ENCODE measurements around the gene NALF2. TPM values are rescaled to one million over a fixed set of nuclear protein-coding genes. Genes with fewer than 3 reads are reported as not detected.

NALF2 gene
- total RNA-seq, 1 experiment from 2014 or later = not detected

DNA sequence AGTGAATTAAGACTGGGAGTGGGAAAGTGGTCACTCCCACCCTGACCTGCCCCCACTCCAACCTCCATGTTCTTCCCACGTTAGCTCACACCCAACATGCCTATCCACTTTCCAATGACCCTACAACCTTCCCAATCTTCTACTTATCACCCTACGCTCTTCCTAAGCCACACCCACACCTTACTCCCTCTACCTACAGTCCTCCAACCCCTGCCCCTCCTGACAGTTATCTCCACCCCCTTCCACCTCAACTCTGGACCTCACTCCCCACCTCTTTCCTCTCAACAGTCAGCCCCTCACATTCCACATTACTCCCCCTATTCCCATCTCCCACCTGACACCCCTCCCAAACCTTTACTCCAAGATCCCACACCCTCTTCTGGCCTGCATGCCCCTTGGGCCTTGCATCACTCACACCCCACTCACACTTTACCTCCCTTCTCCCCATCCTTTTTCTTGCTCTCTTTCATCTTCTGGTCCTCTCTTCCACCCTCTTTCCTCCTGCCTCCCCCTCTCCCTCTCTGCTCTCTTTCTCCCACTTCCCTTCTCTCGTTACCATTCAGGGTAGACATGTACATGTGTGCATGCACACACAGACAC, 6.9 kb downstream of the NALF2 start:
- Histone ChIP-seq H3K4me1 (ENCODE audit: insufficient read depth, low read length) (no peaks in the 10 kb centered on the region), H3F3A (ENCODE audit: low read length, unreplicated experiment) (no peaks in the 10 kb centered on the region), H3K9me2 (replicated peaks; ENCODE audit: low read length) (no peaks in the 10 kb centered on the region), H3K4me2 (ENCODE audit: low read length) (no peak overlapping the region), H3K9me3 (ENCODE audit: low read length) (no peaks in the 10 kb centered on the region), H3K27me3 (ENCODE audit: low read length) (peaks cover 9% of the 10 kb centered on the region), H3K4me3 (ENCODE audit: low read length) (no peak overlapping the region), H3K36me3 (ENCODE audit: low read depth, low read length) (no peaks in the 10 kb centered on the region), H2AFZ (ENCODE audit: low read length) (no peak overlapping the region), H4K20me1 (ENCODE audit: low read length) (no peaks in the 10 kb centered on the region), H3K9ac (ENCODE audit: low read length) (no peak overlapping the region), H3K27ac (ENCODE audit: low read length) (no peak overlapping the region), H3K79me2 (ENCODE audit: low read length) (no peaks in the 10 kb centered on the region)
- no TSS peak for BruUV-seq (replicated peaks)
- intact Hi-C loops (cut with micrococcal nuclease) = no loop called here
- ATAC-seq = no peak
- TF ChIP-seq EZH2phosphoT487 (IDR thresholded peaks at IDR 0.05; ENCODE audit: borderline replicate concordance, low read length) (no peak), EZH2 (IDR thresholded peaks at IDR 0.05; ENCODE audit: low read length, unreplicated experiment) (no peak)
- TF ChIP-seq, protein P1, sequence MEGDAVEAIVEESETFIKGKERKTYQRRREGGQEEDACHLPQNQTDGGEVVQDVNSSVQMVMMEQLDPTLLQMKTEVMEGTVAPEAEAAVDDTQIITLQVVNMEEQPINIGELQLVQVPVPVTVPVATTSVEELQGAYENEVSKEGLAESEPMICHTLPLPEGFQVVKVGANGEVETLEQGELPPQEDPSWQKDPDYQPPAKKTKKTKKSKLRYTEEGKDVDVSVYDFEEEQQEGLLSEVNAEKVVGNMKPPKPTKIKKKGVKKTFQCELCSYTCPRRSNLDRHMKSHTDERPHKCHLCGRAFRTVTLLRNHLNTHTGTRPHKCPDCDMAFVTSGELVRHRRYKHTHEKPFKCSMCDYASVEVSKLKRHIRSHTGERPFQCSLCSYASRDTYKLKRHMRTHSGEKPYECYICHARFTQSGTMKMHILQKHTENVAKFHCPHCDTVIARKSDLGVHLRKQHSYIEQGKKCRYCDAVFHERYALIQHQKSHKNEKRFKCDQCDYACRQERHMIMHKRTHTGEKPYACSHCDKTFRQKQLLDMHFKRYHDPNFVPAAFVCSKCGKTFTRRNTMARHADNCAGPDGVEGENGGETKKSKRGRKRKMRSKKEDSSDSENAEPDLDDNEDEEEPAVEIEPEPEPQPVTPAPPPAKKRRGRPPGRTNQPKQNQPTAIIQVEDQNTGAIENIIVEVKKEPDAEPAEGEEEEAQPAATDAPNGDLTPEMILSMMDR (conservative IDR thresholded peaks at IDR 0.05; ENCODE audit: low read depth, low read length) = no peak
- ChIA-PET POLR2A (ENCODE audit: unreplicated experiment) (no interaction called here), CTCF (no interaction called here)
- DNase-seq = no peak

DNA sequence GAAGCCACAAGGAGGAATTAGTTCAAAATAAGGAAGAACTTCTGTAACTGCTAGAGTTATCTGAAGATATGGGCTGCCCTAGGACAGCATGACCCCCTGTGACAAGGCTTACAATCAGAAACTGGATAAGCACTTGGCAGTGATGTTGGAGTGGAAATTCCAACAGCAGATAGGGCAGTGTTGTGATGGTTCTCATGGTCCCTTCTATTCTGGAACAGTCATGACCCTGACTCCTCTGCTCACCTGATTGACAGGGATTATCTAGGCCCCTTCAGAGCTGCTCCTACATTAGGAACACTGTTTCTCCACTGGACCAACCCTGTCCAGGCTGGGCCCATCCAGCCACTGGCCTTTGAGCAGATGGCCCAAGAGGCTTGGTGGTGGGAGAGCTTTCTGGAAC, 17.9 kb downstream of the NALF2 start:
- TF ChIP-seq EZH2phosphoT487 (IDR thresholded peaks at IDR 0.05; ENCODE audit: borderline replicate concordance, low read length) (no peak), EZH2 (IDR thresholded peaks at IDR 0.05; ENCODE audit: low read length, unreplicated experiment) (no peak)
- TF ChIP-seq, protein P1 (conservative IDR thresholded peaks at IDR 0.05; ENCODE audit: low read depth, low read length) = no peak
- no peaks in the 10 kb centered on the region for H3K9me2 ChIP-seq (replicated peaks; ENCODE audit: low read length)
- no peak for ATAC-seq
- H3K9ac ChIP-seq (ENCODE audit: low read length) = no peak overlapping the region
- no peak overlapping the region for H3K4me3 ChIP-seq (ENCODE audit: low read length)
- DNase-seq = no peak
- no peaks in the 10 kb centered on the region for H4K20me1 ChIP-seq (ENCODE audit: low read length)
- intact Hi-C loops (cut with micrococcal nuclease) = no loop called here
- H3K79me2 ChIP-seq (ENCODE audit: low read length) = no peaks in the 10 kb centered on the region
- POLR2A ChIA-PET (ENCODE audit: unreplicated experiment) = no interaction called here
- no peak overlapping the region for H2AFZ ChIP-seq (ENCODE audit: low read length)
- H3K9me3 ChIP-seq (ENCODE audit: low read length) = no peaks in the 10 kb centered on the region
- H3K36me3 ChIP-seq (ENCODE audit: low read depth, low read length) = no peaks in the 10 kb centered on the region
- H3K4me2 ChIP-seq (ENCODE audit: low read length) = no peak overlapping the region
- CTCF ChIA-PET = no interaction called here
- H3F3A ChIP-seq (ENCODE audit: low read length, unreplicated experiment) = no peaks in the 10 kb centered on the region
- H3K4me1 ChIP-seq (ENCODE audit: insufficient read depth, low read length) = no peaks in the 10 kb centered on the region
- no TSS peak for BruUV-seq (replicated peaks)
- H3K27me3 ChIP-seq (ENCODE audit: low read length) = peaks cover 9% of the 10 kb centered on the region
- H3K27ac ChIP-seq (ENCODE audit: low read length) = no peak overlapping the region

DNA sequence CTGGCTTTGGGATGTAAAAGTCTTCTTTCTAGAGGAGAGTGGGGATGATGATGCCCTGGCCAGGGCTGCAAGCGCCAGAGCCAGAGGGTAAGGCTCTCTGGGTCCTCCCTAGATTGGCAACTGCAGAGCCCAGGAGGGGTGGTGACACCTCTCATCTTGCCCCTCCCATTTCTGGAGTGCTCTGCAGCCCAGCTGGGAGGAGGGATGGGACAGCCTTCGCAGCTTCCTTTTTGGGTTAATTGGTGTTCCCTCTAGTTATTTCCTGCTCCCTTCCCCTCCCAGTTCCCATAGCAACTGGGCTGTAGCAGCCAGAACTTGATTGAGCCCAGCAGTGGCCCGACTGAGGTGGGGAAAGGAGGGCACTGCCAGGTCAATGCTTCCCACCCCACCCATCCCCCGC, 19.2 kb downstream of the NALF2 start:
- H3K9me3 ChIP-seq (ENCODE audit: low read length) = no peaks in the 10 kb centered on the region
- intact Hi-C loops (cut with micrococcal nuclease) = no loop called here
- no peak for ATAC-seq
- peaks cover 9% of the 10 kb centered on the region for H3K27me3 ChIP-seq (ENCODE audit: low read length)
- H3K36me3 ChIP-seq (ENCODE audit: low read depth, low read length) = no peaks in the 10 kb centered on the region
- no peak for TF ChIP-seq EZH2 (IDR thresholded peaks at IDR 0.05; ENCODE audit: low read length, unreplicated experiment)
- no peak for TF ChIP-seq EZH2phosphoT487 (IDR thresholded peaks at IDR 0.05; ENCODE audit: borderline replicate concordance, low read length)
- TF ChIP-seq, protein P1 (conservative IDR thresholded peaks at IDR 0.05; ENCODE audit: low read depth, low read length) = no peak
- BruUV-seq (replicated peaks) = no TSS peak
- no peaks in the 10 kb centered on the region for H4K20me1 ChIP-seq (ENCODE audit: low read length)
- H3K9ac ChIP-seq (ENCODE audit: low read length) = no peak overlapping the region
- no peaks in the 10 kb centered on the region for H3K9me2 ChIP-seq (replicated peaks; ENCODE audit: low read length)
- ChIA-PET POLR2A (ENCODE audit: unreplicated experiment) (no interaction called here), CTCF (no interaction called here)
- H3K27ac ChIP-seq (ENCODE audit: low read length) = no peak overlapping the region
- no peaks in the 10 kb centered on the region for H3K79me2 ChIP-seq (ENCODE audit: low read length)
- no peak overlapping the region for H2AFZ ChIP-seq (ENCODE audit: low read length)
- no peaks in the 10 kb centered on the region for H3F3A ChIP-seq (ENCODE audit: low read length, unreplicated experiment)
- H3K4me2 ChIP-seq (ENCODE audit: low read length) = no peak overlapping the region
- no peak for DNase-seq
- no peak overlapping the region for H3K4me3 ChIP-seq (ENCODE audit: low read length)
- H3K4me1 ChIP-seq (ENCODE audit: insufficient read depth, low read length) = no peaks in the 10 kb centered on the region

Measured in PC-3 (cell line).